H1 (cell line): ENCODE measurements around the gene MYO7B. TPM values are rescaled to one million over a fixed set of nuclear protein-coding genes. Genes with fewer than 3 reads are reported as not detected.

Experiments
- CEBPB ChIP-seq: IDR thresholded peaks from 2 replicates; pipeline ENCODE4 v1.6.1; 2012; ENCODE audit warnings: low read depth, low read length
- CHD7 ChIP-seq: fragments of 300-600 bp; sonication (generic); IDR thresholded peaks from 2 replicates; pipeline ENCODE4 v1.7.1; 2012; ENCODE audit warnings: low read length, moderate library complexity, mild to moderate bottlenecking, inconsistent platforms; ENCODE audit not compliant: insufficient replicate concordance
- E2F6 ChIP-seq: IDR thresholded peaks from 2 replicates; pipeline ENCODE4 v1.6.1; 2012; ENCODE audit warnings: inconsistent platforms
- HDAC6 ChIP-seq: IDR thresholded peaks from one replicate; pipeline ENCODE4 v1.7.1; 2012; ENCODE audit warnings: low read depth, mild to moderate bottlenecking, inconsistent platforms, low read length, moderate library complexity
- JUND ChIP-seq: IDR thresholded peaks from 2 replicates; pipeline ENCODE4 v1.6.1; 2011; ENCODE audit warnings: mild to moderate bottlenecking, improper control_type of control experiment, low read length
- MAFK ChIP-seq: IDR thresholded peaks from 2 replicates; pipeline ENCODE4 v1.6.1; 2012; ENCODE audit warnings: low read depth, mild to moderate bottlenecking, improper control_type of control experiment, low read length
- POU5F1 ChIP-seq: IDR thresholded peaks from 2 replicates; pipeline ENCODE4 v1.6.1; 2011; ENCODE audit warnings: low read depth, mild to moderate bottlenecking, low read length, moderate library complexity
- polyA plus RNA-seq, 7 experiments: library from polyadenylated mRNA; depleted of rRNA in 3 of 7; stranded (reverse) in 5 of 7; unstranded in 2 of 7; fragments of >200 nt in 5 of 7; fragments of 200-250 nt in 2 of 7; gene quantifications; 1 replicate in 5 of 7; 2 replicates in 1 of 7; 4 replicates in 1 of 7; pipeline versions ENCODE4 v1.2.1 to v1.2.3, GENCODE V29; 2011 to 2013; ENCODE audit warnings: missing spikeins in 2 of 7, mixed read lengths in 2 of 7
- total RNA-seq: library from RNA; stranded (reverse); fragmentation: NEBNext Ultra II Directional; extraction: Animal tissue kit (Norgen Biotek cat#: 25700); gene quantifications from 2 replicates; pipeline ENCODE4 v1.2.1, GENCODE V29; 2021

Gene MYO7B
- total and polyA plus RNA-seq, 2 of the 8 experiments (the other 6 are each of a cell fraction or from before 2014, with no cell fraction given) = not detected

- TF ChIP-seq CHD7 (no peak), CEBPB (peak; percentile 88), HDAC6 (no peak), JUND (no peak), E2F6 (no peak), POU5F1 (no peak), MAFK (no peak)
Measured at GRCh38 chr2:127527001-127527804, 8.3 kb upstream of the MYO7B start (continued).
